GM12891 (cell line): ENCODE measurements around the gene CD2. TPM values are rescaled to one million over a fixed set of nuclear protein-coding genes. Genes with fewer than 3 reads are reported as not detected.

Source experiments
- DNase-seq: peaks from one replicate; pipeline ENCODE4 v3.0.0; 2011; ENCODE audit warnings: low spot score; ENCODE audit not compliant: insufficient read length
- FAIRE-seq: peaks from 2 replicates; lab custom pipeline; 2011; peaks lifted over from hg19 to GRCh38; lab: Jason Lieb, UNC
- PAX5 ChIP-seq: IDR thresholded peaks from 2 replicates; pipeline ENCODE4 v1.6.1; 2011; ENCODE audit warnings: low read length, moderate library complexity, mild to moderate bottlenecking; ENCODE audit not compliant: insufficient read depth, severe bottlenecking
- POLR2A ChIP-seq: IDR thresholded peaks from 2 replicates; pipeline ENCODE4 v1.6.1; 2011; ENCODE audit warnings: low read depth, low read length, control low read depth
- POLR2AphosphoS5 ChIP-seq: IDR thresholded peaks from 2 replicates; pipeline ENCODE4 v1.6.1; 2011; ENCODE audit warnings: low read depth, low read length, control low read depth
- POU2F2 ChIP-seq: IDR thresholded peaks from 2 replicates; pipeline ENCODE4 v1.6.1; 2011; ENCODE audit warnings: low read depth, mild to moderate bottlenecking, control low read depth, low read length, moderate library complexity
- SPI1 ChIP-seq: IDR thresholded peaks from 2 replicates; pipeline ENCODE4 v1.6.1; 2011; ENCODE audit warnings: low read depth, low read length, control low read depth
- TAF1 ChIP-seq: IDR thresholded peaks from 2 replicates; pipeline ENCODE4 v1.6.1; 2011; ENCODE audit warnings: low read depth, low read length, control low read depth
- polyA plus RNA-seq: library from polyadenylated mRNA; unstranded; fragments of >200 nt; gene quantifications from one replicate; pipeline ENCODE4 v1.2.1, GENCODE V29; 2012; ENCODE audit warnings: low read depth, missing spikeins, inconsistent platforms; ENCODE audit not compliant: missing spikeins

CD2 gene, protein sequence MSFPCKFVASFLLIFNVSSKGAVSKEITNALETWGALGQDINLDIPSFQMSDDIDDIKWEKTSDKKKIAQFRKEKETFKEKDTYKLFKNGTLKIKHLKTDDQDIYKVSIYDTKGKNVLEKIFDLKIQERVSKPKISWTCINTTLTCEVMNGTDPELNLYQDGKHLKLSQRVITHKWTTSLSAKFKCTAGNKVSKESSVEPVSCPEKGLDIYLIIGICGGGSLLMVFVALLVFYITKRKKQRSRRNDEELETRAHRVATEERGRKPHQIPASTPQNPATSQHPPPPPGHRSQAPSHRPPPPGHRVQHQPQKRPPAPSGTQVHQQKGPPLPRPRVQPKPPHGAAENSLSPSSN
- polyA plus RNA-seq, result not detected

DNA sequence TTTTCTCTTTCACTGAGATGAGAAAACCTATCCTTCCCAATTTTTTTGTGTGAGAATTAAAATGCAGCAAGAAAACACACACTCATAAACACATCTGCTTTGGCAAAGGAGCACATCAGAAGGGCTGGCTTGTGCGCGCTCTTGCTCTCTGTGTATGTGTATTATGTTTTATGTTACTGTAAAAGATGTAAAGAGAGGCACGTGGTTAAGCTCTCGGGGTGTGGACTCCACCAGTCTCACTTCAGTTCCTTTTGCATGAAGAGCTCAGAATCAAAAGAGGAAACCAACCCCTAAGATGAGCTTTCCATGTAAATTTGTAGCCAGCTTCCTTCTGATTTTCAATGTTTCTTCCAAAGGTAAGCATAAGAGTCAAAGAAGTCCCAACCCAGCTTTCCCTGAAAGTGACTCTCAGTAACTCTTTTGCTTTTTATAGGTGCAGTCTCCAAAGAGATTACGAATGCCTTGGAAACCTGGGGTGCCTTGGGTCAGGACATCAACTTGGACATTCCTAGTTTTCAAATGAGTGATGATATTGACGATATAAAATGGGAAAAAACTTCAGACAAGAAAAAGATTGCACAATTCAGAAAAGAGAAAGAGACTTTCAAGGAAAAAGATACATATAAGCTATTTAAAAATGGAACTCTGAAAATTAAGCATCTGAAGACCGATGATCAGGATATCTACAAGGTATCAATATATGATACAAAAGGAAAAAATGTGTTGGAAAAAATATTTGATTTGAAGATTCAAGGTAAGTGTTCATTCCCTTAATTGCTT is at the start of gene CD2:
Gene CD2, plus strand, starts transcription at position 233 of the 780 bp plus-strand sequence. Its CDS starts 63 bp downstream, at position 296.
- TF ChIP-seq SPI1 (no peak), POLR2AphosphoS5 (no peak), POLR2A (no peak), TAF1 (no peak)
- no peak for FAIRE-seq
- no peak for DNase-seq

DNA sequence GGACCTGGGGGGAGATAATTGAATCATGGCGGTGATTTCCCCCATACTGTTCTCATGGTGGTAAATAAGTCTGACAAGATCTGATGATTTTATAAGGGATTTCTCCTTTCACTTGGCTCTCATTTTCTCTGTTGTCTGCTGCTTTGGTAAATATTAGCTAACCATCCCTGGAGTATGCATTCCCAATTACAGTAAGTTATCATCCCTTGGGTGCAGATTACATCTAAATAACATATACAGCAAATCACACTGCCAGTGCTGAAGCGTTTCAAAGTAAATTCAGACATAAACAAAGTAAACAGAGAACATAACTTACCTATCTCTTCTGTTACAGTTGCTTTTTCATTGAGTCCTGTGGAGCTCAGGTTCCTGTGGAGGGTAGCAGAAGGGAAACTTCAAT is 48.1 kb upstream of the CD2 start:
- FAIRE-seq (no peak), DNase-seq (no peak)
- no peak for TF ChIP-seq TAF1
- no peak for TF ChIP-seq POU2F2
- TF ChIP-seq POLR2AphosphoS5, result no peak
- TF ChIP-seq PAX5, result no peak
- no peak for TF ChIP-seq POLR2A
- no peak for TF ChIP-seq SPI1

DNA sequence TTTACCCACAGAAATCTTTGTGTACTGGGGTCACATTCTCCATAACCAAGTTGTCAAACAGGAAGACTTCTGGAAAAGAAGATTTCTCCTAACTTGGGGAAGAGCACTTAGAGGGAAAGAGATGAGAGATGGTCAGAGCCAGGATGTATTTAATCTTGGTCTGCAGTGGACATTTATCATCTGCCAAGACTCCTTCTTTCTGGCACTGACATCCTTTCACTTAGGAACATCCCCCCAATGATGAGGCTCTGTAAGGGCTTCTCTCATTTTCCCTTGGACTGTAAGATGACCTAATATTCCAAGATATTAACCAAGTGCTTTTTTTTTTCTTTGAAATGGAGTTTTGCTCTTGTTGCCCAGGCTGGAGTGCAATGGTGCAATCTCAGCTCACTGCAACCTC is 47.4 kb upstream of the CD2 start:
- no peak for DNase-seq
- TF ChIP-seq TAF1, result no peak
- no peak for FAIRE-seq

DNA sequence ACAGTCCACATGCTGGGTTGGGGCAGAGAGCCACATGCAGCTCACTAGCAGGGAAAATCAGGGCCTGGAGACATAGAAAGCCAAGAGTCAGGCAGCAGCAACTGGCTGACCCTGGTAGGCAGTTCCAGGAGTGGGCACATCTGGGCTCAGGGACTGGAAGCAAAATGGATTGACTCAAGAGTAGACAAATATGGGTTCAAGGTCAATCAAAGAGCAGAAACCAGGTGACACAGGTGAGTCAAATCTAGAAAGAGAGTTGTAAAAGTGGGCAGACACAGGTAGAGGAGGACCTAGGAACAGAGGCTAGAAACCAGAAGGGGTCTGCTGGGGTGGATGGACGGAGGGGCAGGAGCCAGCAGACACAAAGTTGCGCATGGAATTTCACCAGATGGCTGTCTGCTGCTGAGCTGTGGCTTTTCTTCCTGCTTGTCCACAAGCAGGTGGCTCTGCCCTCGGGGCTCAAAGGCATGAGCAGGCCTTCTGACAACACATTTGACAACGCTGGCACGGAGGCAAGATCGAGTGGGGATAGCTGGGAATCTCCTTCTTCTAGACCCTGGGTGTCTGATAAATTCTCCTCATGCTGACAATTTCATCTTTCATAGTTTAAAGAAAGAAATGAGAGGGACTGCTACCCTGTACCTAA is 45.9 kb upstream of the CD2 start:
- FAIRE-seq (no peak), DNase-seq (no peak)
- TF ChIP-seq TAF1 (no peak), POLR2A (no peak), SPI1 (no peak), PAX5 (no peak), POLR2AphosphoS5 (no peak), POU2F2 (no peak)

DNA sequence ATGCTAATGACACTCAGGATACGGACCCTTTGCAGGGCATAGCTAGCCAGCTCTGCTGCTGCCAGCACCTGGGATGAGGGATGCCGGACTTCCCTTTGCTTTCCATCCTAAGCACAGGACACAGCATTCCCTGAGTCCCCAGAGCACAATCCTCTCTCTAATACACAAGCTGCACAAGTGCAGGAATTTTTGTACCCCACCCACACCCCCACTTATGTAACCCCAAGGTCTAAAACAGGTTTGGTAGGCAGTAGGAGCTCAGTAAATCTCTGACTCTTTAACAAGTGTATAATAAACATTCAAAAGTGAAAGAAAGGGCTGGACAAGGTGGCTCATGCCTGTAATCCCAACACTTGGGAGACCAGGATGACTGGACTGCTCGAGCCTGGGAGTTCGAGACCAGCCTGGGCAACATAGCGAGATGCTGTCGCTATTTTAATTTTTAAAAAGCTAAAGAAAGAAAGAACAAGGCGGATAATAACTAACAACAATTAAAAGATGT is 44.5 kb upstream of the CD2 start:
- no peak for TF ChIP-seq TAF1
- no peak for TF ChIP-seq SPI1
- TF ChIP-seq PAX5, result no peak
- TF ChIP-seq POLR2AphosphoS5, result no peak
- DNase-seq (no peak), FAIRE-seq (no peak)

DNA sequence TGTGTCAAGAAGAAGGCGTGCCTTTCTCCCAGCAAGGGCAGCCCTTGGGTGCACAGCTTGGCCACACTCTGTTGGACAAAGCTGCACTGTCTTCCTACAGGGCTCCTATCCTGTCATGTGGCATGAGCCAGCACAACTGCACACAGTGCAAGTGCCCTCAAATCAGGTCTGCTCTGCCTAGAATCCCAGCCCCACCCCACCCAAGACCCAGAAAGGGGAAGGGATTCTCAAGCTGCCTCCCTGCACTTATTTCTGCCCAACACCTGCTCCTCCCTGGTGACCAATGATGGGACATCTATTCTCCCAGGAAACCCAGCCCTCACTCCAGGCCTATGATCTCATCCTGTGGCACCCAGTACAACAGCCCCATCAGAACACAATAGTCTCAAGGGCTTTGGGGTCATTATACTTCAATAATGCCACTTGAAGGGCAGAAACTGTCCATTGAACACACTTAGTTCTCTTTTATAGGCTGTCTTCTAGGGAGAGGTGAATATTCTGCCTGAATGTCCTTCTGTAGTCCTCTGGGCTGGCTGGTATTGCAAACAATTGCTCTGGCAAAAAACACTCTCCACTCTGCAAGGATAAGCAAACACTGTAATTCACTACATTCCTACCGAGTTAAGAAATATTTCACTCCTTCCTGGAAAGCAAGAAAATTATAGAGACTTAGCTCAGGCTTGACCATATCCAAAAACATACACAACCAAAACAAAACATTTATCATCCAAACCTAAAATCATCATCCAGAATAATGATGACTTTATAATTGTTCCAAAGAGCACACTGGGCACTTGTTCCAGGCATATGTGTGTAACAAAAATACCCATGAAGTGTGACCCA is 43.6 kb upstream of the CD2 start:
- FAIRE-seq (no peak), DNase-seq (no peak)
- TF ChIP-seq POU2F2 (no peak), POLR2A (no peak), SPI1 (no peak), TAF1 (no peak), PAX5 (no peak), POLR2AphosphoS5 (no peak)

DNA sequence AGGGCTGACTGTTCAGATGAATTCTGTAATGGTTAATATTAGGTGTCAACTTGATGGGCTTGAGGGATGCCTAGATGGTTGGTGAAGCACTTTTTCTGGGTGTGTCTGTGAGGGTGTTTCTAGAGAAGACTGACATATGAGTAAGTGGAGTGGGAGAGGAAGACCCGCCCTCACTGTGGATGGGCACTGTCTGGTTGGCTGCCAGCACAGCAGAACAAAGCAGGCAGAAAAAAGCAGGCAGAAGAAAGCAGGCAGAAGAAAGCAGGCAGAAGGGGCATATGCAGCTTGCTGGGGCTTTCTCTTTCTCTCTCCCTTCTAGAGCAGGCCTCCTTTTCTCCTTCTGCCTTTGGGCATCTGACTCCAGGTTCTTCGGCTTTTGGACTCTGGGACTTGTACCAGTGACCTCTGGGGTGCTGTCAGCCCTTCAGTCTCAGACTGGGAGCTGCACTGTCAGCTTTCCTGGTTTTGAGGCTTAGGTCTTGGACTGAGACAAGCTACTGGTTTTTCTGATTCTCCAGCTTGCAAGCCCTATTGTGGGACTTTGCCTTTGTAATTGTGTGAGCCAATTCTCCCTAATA is 42.9 kb upstream of the CD2 start:
- DNase-seq (no peak), FAIRE-seq (no peak)
- TF ChIP-seq TAF1 (no peak), POU2F2 (no peak), POLR2A (no peak), POLR2AphosphoS5 (no peak), SPI1 (no peak), PAX5 (no peak)

DNA sequence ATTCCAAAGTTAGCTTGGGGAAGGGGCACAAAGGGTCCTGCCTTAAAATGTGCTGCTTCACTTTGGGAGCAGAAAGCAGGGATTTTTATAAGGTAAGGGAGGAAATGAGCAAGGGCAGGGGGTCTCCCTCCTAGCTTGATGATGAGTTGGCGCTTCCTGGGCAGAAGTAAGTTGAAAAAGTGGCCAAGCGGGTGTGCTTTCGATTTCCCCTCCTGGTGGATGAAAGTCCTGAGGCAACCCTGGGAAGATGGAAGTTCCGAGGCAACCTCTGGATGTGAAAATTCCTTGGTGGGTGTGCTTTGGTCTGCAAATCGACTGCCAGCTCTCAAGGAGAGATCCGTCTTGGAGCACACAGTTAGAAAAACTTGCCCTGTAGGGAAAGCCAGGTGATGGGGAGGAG is 41.7 kb upstream of the CD2 start:
- FAIRE-seq, result no peak
- DNase-seq, result no peak
- TF ChIP-seq TAF1 (no peak), SPI1 (no peak), PAX5 (no peak), POU2F2 (no peak), POLR2AphosphoS5 (no peak), POLR2A (no peak)

DNA sequence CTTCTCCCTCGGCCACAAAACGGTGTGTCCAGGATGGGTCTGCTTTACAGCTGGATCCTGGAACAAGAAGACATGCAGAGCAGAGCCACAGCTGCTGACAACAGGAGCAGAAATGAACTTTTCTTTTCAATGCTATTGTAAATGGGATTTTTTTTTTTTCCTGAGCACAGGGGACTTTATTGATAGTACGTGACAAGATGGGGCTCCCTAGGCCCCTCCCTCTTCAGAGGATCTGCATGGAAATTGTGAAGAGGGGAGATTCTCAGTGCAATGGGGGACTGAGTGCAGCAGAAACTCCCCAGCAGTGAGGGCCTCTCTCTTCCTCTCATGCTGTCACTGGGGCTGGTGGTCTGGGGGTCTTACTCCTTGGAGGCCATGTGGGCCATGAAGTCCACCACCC is 40.8 kb upstream of the CD2 start:
- FAIRE-seq, result no peak
- TF ChIP-seq SPI1 (no peak), POLR2AphosphoS5 (no peak), TAF1 (no peak), POU2F2 (no peak), POLR2A (no peak), PAX5 (no peak)
- DNase-seq, result no peak
